ENCODE data around the gene TNXB. TPM values are rescaled to one million over a fixed set of nuclear protein-coding genes. Genes with fewer than 3 reads are reported as not detected.

TNXB gene
- total and polyA plus RNA-seq, 2 donors (not counting 3 experiments of a cell fraction or from before 2014, with no cell fraction given), result 0.47 to 2.7 TPM

DNA sequence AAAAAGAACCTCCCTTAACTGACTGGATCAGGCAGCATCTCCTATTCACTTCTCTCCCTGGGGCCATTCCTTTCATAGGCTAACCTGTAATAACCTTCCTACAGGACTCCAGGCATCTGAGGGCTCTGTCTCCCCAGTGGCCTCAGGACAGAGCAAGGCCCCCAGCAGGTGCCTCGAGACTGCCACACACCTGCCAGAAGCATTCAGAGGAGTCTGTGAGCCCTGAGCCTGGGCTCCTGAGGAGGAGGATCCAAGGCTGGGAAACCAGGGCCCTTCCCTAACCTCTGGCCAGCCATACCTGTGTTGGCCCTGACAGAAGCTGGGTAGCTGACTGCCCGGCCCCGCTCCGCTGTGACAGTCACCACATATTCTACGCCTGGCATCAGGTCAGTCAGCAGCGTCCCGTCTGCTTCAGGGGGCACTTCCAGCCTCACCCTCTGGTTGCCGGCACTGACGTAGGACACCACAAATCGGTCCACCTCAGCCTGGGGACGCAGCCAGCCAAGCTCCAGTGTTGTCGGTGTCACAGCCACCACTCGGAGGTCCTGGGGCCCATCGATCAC, 20.6 kb downstream of the TNXB start:
- CTCF ChIA-PET, result interaction anchor here (1.0 to 1.8 kb wide), 6 partner anchors 13 to 612 kb away, joined by 3 to 7 read pairs (median 5); no protein-coding TSS in a partner anchor
- TF ChIP-seq, protein P1, sequence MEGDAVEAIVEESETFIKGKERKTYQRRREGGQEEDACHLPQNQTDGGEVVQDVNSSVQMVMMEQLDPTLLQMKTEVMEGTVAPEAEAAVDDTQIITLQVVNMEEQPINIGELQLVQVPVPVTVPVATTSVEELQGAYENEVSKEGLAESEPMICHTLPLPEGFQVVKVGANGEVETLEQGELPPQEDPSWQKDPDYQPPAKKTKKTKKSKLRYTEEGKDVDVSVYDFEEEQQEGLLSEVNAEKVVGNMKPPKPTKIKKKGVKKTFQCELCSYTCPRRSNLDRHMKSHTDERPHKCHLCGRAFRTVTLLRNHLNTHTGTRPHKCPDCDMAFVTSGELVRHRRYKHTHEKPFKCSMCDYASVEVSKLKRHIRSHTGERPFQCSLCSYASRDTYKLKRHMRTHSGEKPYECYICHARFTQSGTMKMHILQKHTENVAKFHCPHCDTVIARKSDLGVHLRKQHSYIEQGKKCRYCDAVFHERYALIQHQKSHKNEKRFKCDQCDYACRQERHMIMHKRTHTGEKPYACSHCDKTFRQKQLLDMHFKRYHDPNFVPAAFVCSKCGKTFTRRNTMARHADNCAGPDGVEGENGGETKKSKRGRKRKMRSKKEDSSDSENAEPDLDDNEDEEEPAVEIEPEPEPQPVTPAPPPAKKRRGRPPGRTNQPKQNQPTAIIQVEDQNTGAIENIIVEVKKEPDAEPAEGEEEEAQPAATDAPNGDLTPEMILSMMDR (IDR thresholded peaks at IDR 0.05; ENCODE audit: extremely low read depth in 1 of 2, insufficient read depth in 1 of 2, low read depth in 1 of 2, low read length in 2 of 2), result no peak
- TF ChIP-seq GATA2 (IDR thresholded peaks at IDR 0.05; ENCODE audit: insufficient read depth, insufficient read length, low read depth, low read length), result no peak
- no peak for TF ChIP-seq POLR2A (IDR thresholded peaks at IDR 0.05; ENCODE audit: low read depth, low read length)
- no peak for TF ChIP-seq EZH2 (IDR thresholded peaks at IDR 0.05; ENCODE audit: borderline replicate concordance, low read depth, low read length, severe bottlenecking)
- no peak for TF ChIP-seq POLR2AphosphoS5 (IDR thresholded peaks at IDR 0.05; ENCODE audit: insufficient read depth, low read depth, low read length)
- TF ChIP-seq, protein P2, sequence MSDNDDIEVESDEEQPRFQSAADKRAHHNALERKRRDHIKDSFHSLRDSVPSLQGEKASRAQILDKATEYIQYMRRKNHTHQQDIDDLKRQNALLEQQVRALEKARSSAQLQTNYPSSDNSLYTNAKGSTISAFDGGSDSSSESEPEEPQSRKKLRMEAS (IDR thresholded peaks at IDR 0.05; ENCODE audit: insufficient read depth, insufficient read length), result no peak
- TF ChIP-seq FOS (IDR thresholded peaks at IDR 0.05; ENCODE audit: borderline replicate concordance, insufficient read depth, low read length), result no peak
- no peak for TF ChIP-seq MYC (IDR thresholded peaks at IDR 0.05; ENCODE audit: low read depth, low read length)
- no peak for TF ChIP-seq JUN (IDR thresholded peaks at IDR 0.05; ENCODE audit: borderline replicate concordance, insufficient read depth, insufficient read length, low read depth)
- Histone ChIP-seq H2AFZ (ENCODE audit: low read depth, low read length) (no peak overlapping the region), H3K9me1 (replicated peaks; ENCODE audit: control insufficient read depth, extremely low read depth, insufficient read depth, low read length) (no peaks in the 10 kb centered on the region), H3K27me3 (ENCODE audit: control insufficient read depth in 2 of 2, insufficient read depth in 2 of 2, low read length in 2 of 2) (peaks cover 15 to 28% of the 10 kb centered on the region in 2 experiments), H3K4me2 (ENCODE audit: insufficient read depth, low read length) (no peak overlapping the region), H3K79me2 (ENCODE audit: control insufficient read depth, insufficient read depth, low read length) (no peaks in the 10 kb centered on the region), H3K36me3 (ENCODE audit: control insufficient read depth in 2 of 2, extremely low read depth in 1 of 2, insufficient read depth in 2 of 2, low read length in 2 of 2) (no peaks in the 10 kb centered on the region), H3K9ac (replicated peaks; ENCODE audit: extremely low read depth, insufficient read depth, low read length) (no peak overlapping the region), H4K20me1 (replicated peaks; ENCODE audit: control insufficient read depth, extremely low read depth, insufficient read depth, low read length) (no peaks in the 10 kb centered on the region), H3K4me1 (ENCODE audit: control insufficient read depth, extremely low read depth, insufficient read depth, low read length) (no peaks in the 10 kb centered on the region), H3K9me3 (replicated peaks; ENCODE audit: control insufficient read depth, insufficient read depth, low read length) (no peaks in the 10 kb centered on the region), H3K4me3 (replicated peaks in 1 of 3; ENCODE audit: insufficient read depth in 1 of 3, low read depth in 1 of 3, low read length in 3 of 3) (no peak overlapping the region), H3K27ac (ENCODE audit: insufficient read depth, low read depth, low read length) (no peak overlapping the region)
- intact Hi-C loops (cut with micrococcal nuclease), result no loop called here
- dilution Hi-C loops (cut with MboI; ENCODE audit: extremely low pct_ligation_motif_present, low sequenced_read_pairs), result no loop called here
- no TSS peak for BruUV-seq (replicated peaks)
- DNase-seq (ENCODE audit: low read depth, low spot score) (no peak), FAIRE-seq (no peak)
- POLR2A ChIA-PET, result no interaction called here

Data from endothelial cell of umbilical vein (primary cell).